ENCODE measurements around the gene APC2.
A peak's percentile ranks its signal among the peaks of the same experiment; 100 is the strongest.

APC2 gene

DNA sequence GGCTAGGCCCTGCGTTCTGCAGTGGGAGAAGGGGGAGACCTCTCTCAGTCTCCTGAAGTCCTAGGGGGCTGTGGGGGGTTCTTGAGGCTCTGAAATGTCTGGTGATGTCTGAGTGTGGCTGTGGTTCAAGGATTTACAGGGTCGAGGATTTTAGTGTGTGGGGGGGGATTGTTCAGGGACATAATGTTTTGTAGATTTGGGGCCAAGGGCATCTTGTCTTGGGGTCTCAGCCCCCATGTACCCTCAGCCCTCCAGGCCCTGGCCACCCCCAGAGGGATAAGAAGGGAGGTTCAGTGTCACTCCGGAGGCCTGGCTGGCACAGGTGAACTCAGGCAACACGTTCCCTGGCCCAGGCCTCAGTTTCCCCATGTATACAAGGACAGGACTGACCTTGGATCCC is 2.4 kb upstream of the APC2 start:
- DNase-seq: no peak

GRCh38 chr19:1447944-1448343 is 2.0 kb upstream of the APC2 start:
- no peak for DNase-seq

DNA sequence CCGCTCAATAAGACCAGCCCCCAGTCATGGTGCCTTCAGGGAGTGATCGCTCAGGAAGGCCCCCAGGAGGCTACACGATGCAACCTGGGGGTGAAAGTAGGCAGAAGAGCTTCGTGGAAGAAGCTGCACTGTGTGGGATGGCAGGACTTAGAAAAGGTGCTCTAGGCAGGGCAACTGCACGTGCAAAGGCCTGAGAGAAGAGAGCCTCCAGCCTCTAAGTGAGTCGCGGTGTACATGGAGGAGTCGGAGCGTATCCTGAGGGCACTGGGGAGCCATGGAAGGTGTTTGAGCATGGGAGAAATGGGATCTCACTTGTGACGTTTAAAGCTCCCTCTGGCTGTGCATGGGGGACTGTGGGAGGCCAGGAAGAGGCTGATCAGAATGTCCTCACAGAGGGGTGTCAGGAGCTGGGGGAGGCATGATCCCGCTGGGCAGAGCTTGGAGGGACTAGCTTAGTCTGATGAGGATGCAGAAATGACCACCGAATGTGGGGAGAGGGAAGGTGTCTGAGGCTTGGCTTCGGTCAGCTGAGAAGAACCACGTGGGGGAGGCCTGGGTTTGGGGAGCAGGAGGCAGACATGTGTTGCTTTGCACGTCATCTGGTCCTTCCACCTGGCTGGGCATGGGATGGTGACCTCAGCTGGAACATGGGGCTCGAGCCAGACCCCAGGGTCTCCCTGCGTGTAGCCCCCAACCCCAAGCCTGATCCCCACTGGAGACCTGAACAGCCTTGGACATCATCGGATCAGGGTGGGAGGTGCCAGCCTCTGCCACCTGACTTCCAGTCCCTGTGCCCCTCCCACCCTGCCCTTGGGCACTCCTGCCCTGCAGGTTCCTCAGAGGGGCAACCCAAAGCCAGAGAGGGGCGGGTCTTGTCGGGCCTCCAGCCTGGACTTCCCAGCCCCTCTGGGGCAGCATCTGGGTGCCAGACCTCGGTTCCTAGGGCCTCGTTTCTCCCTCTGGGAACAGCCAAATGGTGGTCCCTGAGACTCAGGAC is 1.1 kb downstream of the APC2 start:
- DNase-seq: no peak

DNA sequence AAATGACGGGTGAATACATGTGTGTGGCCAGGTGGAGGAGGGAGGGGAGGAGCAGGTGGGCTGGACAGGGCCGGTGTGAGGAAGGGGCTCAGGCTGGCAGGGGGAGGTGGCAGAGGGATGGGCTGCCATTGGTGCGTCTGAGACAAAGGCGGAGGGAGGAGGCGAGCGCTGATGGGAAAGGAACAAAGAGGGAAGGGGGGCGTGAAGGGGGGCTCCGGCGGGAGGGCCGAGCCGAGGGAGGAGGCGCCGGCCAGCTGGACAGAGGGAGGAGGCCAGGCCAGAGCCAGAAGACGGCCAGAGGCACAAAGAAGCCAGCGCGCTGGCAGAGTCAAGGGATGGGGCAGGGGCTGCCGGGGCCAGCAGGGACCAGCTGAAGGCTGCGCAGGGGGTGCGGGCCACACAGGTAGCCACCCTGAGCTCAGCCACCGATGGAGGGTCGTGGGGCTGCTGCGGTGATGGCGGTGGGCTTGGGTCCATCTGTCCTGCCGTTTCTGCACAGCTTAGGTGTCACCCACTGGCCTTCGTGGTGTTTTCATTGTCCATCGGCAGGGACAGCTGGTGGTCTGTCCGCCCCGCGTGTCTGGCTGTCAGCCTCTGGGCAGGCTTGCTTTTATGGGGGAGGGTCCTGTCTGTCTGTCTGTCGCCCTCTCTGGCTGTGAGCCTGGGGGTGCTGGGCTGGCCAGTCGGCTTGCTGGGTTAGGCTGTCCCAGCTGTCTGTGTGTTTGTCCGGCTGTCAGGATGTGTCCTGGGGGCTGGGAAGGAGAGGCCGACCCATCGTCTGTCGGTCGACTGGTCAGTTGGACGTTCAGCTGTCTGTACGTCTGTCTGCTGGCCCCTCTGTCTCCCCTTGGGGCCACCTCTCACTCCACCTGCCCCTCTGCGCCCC is 2.2 kb downstream of the APC2 start:
- no peak for DNase-seq

DNA sequence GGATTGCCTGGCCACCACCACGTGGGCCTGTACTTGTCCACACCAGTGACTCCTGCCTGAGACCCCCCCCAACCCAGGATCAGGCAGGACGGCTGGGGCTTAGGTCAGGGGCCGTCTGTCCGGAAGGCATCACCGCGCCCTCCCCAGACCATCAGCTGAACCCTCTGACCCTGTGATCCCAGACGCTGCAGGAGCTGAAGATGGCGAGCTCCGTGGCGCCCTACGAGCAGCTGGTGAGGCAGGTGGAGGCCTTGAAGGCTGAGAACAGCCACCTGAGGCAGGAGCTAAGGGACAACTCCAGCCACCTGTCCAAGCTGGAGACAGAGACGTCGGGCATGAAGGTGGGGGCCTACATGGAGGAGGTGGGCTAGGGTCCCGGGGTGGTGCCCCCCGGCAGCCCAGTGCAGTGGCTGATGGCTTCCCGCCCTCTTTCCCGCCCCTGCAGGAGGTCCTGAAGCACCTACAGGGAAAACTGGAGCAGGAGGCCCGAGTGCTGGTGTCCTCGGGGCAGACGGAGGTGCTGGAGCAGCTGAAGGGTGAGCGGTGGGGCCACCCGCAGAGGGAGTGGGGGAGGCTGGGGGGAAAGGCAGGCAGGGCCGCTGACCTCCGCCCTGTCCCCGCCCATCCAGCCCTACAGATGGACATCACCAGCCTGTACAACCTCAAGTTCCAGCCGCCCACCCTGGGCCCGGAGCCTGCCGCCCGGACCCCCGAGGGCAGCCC is 3.0 kb downstream of the APC2 start:
- no peak for DNase-seq

- DNase-seq: peak in 1 of 2 experiments; percentile 65
Observed at GRCh38 chr19:1453525-1454364, 3.8 kb downstream of the APC2 start.

DNA sequence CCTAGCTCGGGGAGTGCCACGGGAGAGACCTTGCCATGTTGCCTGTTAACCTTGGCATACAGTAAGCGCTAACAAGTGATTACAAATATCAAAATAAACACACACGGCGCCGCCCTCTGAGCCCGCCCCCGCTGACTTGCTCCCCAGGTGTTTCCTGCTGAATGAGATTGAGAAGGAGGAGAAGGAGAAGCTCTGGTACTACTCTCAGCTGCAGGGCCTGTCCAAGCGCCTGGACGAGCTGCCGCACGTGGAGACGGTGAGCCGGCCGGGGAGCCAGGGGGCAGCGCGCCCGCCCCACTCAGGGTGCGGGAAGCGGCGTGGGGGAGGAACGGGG is 5.0 kb downstream of the APC2 start:
- DNase-seq: no peak

- DNase-seq: peak; percentile 32 to 60
Observed at GRCh38 chr19:1455336-1456120, 5.6 kb downstream of the APC2 start.

DNA sequence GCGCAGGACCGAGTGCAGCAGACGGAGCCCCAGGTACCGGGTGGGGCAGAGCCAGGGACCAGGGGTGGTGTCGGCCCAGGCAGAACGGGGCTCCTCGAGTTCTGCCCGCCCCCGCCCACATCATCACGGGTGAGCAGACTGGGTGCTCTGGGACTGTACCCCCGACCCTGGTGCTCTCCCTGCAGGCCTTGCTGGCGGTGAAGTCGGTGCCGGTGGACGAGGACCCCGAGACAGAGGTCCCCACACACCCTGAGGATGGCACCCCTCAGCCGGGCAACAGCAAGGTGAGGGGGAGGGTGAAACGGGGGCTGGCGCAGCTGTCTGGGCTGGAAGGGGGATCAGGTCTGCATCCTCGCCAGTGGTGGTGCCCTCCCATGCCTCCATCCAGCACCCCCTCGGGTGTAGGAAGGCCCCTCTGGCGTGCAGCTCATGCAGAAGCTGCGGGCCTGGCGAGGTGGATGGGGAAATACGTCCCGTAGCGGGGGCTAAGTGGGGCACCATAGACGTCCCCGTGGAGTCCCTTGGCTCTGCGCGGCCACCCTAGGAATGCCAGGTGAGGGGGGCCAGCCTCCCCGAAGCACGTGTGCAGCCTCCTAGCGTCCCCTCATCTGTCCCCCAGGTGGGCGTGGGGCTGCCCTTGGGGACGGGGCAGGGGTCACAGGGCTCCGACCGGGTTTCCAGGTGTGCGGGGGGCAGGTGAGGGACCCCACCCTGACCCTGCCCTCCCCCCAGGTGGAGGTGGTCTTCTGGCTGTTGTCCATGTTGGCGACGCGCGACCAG is 6.4 kb downstream of the APC2 start:
- no peak for DNase-seq

DNA sequence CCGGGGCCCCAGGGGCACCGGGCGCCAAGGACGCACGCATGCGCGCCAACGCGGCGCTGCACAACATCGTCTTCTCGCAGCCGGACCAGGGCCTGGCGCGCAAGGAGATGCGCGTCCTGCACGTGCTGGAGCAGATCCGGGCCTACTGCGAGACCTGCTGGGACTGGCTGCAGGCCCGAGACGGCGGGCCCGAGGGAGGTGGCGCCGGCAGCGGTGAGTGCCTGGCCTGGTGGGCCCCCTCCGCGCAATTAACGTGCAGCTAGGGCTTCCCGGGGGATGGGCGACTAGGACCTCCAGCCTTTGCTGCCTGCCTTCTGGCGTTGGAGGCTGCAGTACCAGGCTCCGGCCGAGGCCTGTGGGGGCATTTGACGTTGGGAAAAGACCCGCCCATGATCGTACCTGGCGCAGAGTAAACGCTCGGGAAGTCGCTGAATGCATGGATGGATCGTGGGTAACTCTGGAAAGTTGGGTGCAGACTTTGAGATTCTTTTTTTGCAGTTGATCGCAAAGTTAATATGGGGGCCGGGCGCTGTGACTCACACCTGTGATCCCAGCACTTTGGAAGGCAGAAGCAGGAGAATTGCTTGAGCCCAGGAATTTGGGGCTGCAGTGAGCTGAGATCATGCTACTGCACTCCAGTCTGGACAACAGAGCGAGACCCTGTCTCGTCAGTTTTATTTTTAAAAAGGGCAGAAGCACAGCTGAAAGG is 7.3 kb downstream of the APC2 start:
- no peak for DNase-seq

DNA sequence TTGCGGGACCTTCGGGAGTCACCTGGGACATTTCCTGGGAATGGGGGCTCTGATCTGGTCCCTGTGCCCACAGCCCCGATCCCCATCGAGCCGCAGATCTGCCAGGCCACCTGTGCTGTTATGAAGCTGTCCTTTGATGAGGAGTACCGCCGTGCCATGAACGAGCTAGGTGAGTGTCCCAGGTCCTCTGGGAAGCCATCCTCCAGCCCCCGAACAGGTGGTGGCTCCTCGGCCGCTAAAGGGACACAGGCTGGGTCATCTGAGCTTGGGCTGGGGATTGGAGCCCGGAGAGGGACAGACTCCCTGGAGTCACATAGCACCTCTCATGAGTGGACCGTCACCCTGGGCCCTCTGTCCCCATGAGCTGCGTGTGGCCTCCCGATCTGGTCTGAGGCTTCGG is 8.0 kb downstream of the APC2 start:
- DNase-seq: no peak

- DNase-seq: no peak
Observed at GRCh38 chr19:1459479-1459878, 9.6 kb downstream of the APC2 start.

DNA sequence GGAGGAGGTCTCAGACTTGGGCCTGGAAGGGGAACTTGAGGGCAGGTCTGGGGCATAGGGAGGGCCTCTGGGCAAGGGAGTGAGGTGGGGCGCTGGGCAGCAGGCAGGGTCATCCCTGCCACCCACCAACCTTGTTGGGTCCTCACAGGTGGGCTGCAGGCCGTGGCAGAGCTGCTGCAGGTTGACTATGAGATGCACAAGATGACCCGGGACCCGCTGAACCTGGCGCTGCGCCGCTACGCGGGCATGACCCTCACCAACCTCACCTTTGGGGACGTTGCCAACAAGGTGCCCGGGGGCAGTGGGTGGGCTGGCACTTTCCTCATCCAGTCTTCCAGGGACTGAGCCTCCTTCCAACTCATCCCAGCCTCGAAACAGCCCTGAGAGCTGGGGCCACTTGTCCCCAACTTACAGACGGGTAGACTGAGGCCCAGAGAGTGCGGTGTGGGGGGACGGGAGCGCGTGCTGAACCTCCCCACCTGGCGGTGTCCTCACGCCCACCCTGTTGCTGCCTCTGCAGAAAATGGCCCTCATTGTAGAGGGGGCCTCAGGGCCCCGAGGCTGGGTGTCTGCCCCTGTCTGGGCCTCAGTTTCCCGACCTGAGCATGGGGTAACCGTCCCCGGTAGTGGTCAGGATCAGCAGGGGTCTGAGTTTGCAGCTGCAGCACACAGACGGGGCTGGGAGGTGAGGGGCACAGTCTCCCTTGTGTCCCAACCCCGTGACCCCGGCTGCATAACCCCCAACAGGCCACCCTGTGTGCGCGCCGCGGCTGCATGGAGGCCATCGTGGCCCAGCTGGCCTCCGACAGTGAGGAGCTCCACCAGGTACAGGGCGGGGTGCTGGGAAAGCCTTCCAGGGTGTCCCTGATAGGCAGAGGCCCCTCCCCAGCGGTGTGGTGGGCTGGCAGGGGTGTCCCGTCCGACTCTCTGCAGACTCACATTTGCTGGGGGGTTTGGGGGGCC is 10.4 kb downstream of the APC2 start:
- DNase-seq: no peak

- no peak for DNase-seq
Observed at GRCh38 chr19:1461862-1462261, 11.9 kb downstream of the APC2 start.

GRCh38 chr19:1465191-1466016 is 15.5 kb downstream of the APC2 start:
- no peak for DNase-seq

DNA sequence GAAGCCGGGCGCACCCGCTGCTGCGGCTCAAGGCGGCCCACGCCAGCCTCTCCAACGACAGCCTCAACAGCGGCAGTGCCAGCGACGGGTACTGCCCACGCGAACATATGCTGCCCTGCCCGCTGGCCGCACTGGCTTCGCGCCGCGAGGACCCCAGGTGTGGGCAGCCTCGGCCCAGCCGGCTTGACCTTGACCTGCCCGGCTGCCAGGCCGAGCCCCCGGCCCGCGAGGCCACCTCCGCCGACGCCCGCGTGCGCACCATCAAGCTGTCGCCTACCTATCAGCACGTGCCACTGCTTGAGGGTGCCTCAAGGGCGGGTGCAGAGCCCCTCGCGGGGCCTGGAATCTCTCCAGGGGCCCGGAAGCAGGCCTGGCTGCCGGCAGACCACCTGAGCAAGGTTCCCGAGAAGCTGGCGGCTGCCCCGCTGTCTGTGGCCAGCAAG is 16.1 kb downstream of the APC2 start:
- no peak for DNase-seq

DNA sequence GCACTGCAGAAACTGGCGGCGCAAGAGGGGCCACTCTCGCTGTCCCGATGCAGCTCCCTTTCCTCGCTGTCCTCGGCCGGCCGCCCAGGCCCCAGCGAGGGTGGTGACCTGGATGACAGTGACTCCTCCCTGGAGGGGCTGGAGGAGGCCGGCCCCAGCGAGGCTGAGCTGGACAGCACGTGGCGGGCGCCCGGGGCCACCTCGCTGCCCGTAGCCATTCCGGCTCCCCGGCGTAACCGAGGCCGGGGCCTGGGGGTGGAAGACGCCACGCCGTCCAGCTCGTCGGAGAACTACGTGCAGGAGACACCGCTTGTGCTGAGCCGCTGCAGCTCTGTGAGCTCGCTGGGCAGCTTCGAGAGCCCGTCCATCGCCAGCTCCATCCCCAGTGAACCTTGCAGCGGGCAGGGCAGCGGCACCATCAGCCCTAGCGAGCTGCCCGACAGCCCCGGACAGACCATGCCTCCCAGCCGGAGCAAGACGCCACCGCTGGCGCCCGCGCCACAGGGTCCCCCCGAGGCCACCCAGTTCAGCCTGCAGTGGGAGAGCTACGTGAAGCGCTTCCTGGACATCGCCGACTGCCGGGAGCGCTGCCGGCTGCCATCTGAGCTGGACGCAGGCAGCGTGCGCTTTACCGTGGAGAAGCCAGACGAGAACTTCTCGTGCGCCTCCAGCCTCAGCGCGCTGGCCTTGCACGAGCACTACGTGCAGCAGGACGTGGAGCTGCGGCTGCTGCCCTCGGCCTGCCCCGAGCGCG is 16.7 kb downstream of the APC2 start:
- no peak for DNase-seq

Measured in NCI-H446 (cell line).